Measurements from ENCODE around the gene CETN2.

DNA sequence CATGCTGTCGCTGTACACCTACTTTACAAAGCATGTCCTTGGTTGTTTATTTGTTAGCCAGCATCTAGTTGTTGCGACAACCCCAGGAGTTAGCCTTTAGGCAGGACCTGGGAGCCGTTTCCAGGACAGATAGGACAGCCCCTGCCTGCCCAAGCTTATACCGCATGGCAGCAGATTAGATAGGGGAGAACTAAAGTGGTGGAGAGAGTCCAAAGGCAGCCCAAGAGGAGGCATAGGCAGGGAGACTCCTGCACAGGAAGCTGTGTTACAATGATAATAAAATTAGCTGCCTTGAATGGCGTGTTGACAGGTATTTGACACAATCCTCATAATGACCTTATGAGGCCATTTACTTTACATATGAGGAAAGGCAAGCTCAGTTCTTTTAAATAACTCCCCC is 13.3 kb upstream of the CETN2 start:
- TF ChIP-seq NFRKB (IDR thresholded peaks at IDR 0.05), result no peak
- TF ChIP-seq SP1 (IDR thresholded peaks at IDR 0.05), result no peak
- TF ChIP-seq L3MBTL2 (conservative IDR thresholded peaks at IDR 0.05), result no peak
- no peak for TF ChIP-seq ARNT (IDR thresholded peaks at IDR 0.05)
- TF ChIP-seq SUZ12 (IDR thresholded peaks at IDR 0.05), result no peak
- no peak for TF ChIP-seq ZNF384 (IDR thresholded peaks at IDR 0.05)
- no peak for TF ChIP-seq ELF4 (IDR thresholded peaks at IDR 0.05)
- no peak for TF ChIP-seq CTBP1 (IDR thresholded peaks at IDR 0.05; ENCODE audit: borderline replicate concordance)
- no peak for TF ChIP-seq HDGF (IDR thresholded peaks at IDR 0.05; ENCODE audit: borderline replicate concordance)
- no peak for TF ChIP-seq FOXA1 (IDR thresholded peaks at IDR 0.05)
- TF ChIP-seq FOXM1 (IDR thresholded peaks at IDR 0.05; ENCODE audit: borderline replicate concordance), result no peak
- TF ChIP-seq, protein P1, sequence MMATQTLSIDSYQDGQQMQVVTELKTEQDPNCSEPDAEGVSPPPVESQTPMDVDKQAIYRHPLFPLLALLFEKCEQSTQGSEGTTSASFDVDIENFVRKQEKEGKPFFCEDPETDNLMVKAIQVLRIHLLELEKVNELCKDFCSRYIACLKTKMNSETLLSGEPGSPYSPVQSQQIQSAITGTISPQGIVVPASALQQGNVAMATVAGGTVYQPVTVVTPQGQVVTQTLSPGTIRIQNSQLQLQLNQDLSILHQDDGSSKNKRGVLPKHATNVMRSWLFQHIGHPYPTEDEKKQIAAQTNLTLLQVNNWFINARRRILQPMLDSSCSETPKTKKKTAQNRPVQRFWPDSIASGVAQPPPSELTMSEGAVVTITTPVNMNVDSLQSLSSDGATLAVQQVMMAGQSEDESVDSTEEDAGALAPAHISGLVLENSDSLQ (IDR thresholded peaks at IDR 0.05), result no peak

Measured in HEK293T (cell line).